GM12801 (cell line): ENCODE data around the gene ZIC2.

Experiments used
- TF ChIP-seq, protein P1 (sequence below): IDR thresholded peaks from one replicate; pipeline ENCODE4 v1.5.1; 2011; ENCODE audit warnings: control low read depth; ENCODE audit not compliant: insufficient read length; ENCODE audit errors: extremely low read depth

Gene ZIC2

DNA sequence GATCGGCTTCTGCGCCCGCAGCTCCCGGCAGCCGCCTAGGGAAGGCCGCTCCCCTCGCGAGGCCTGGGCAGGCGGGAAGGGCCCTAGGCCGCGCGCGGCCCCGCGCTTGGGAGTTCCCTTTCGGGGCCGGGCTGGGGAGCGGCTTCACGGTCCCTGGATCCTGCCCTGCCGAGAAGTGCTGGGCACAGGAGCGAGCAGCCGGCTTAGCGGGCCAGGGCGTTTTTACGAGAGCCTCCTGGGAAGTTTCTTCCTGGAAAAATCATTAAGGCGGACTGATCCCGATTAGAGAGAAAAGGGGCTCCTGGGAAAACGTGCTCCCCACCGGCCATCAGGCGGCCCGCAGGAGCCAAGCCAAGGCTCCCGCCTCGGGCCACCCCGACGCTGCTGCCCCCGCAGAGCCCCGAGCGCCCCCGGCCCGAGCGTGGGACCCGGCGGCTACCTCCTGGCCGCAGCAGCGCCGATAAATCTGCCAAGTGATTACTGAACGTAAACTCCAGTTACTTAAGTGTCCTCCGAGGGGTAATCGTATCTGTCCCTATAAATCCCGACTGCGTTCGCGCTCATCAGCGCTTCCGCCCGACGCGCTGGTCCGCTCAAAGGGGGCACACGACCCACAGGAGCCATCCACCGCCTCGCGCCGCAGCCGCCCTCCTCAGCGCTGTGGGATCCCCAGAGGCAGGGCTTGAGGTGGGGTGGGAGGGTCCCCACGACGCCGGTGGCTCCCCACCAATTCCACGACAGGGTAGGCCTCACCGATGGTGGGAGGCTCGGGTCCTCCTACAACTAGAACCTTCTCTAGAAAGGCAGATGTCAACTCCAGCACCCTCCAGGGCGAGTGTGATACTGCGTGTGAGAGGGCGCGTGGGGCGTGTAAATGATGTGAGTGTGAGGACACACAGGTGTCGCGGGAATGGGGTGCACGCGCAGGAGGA, 12.8 kb upstream of the ZIC2 start:
- TF ChIP-seq, protein P1, sequence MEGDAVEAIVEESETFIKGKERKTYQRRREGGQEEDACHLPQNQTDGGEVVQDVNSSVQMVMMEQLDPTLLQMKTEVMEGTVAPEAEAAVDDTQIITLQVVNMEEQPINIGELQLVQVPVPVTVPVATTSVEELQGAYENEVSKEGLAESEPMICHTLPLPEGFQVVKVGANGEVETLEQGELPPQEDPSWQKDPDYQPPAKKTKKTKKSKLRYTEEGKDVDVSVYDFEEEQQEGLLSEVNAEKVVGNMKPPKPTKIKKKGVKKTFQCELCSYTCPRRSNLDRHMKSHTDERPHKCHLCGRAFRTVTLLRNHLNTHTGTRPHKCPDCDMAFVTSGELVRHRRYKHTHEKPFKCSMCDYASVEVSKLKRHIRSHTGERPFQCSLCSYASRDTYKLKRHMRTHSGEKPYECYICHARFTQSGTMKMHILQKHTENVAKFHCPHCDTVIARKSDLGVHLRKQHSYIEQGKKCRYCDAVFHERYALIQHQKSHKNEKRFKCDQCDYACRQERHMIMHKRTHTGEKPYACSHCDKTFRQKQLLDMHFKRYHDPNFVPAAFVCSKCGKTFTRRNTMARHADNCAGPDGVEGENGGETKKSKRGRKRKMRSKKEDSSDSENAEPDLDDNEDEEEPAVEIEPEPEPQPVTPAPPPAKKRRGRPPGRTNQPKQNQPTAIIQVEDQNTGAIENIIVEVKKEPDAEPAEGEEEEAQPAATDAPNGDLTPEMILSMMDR: no peak

DNA sequence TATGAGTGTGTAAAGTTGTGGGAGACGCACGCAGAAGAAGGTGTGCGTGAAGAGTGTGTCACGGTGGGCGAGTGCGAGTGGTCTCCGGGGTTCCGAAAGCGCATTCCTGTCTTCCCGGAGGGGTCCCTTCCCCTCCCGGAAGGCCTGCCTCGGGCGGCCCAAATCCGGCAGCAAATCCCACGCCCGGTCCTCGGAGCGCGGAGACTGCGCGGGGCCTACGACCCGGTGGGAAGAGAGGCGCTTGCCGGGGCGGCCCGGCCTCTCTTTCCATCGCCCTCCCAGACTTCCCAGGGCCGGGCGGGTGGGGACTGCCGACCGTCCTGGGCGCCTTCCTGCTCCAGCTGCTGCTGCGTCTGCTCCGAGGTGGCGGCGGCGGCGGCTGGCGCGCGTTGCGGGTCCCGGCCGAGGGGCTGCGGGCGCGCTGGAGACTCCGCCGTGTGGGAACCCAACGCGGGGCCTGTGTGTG, 12.1 kb upstream of the ZIC2 start:
- TF ChIP-seq, protein P1: no peak

DNA sequence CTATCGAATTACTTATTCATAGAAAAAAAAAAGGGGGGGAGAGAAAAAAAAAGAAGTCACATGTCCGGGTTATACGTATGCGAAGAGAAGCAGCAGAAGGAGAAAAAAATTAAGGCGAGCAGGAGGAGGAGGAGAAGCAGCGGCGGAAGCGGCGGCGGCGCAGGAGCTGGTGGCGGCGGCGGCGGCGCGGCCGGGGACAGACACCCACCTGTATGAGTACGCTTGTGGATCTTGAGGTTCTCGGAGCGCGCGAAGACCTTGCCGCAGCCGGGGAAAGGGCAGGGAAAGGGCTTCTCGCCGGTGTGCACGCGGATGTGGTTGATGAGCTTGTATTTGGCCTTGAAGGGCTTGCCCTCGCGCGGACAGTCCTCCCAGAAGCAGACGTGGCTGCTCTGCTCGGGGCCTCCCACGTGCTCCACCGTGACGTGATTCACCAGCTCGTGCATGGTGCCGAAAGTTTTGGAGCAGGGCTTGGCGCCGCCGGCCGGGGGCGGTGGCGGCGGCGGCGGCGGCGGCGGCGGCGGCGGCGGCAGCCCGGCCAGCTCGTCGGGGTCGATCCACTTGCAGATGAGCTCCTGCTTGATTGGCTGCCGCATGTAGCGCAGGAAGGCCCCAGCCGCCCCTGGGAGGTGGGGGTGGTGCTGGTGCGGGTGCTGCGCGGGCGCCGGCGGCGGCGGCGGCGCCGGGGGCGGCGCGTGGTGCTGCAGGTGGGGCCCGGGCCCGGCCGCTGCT, 11.5 kb upstream of the ZIC2 start:
- TF ChIP-seq, protein P1: no peak

DNA sequence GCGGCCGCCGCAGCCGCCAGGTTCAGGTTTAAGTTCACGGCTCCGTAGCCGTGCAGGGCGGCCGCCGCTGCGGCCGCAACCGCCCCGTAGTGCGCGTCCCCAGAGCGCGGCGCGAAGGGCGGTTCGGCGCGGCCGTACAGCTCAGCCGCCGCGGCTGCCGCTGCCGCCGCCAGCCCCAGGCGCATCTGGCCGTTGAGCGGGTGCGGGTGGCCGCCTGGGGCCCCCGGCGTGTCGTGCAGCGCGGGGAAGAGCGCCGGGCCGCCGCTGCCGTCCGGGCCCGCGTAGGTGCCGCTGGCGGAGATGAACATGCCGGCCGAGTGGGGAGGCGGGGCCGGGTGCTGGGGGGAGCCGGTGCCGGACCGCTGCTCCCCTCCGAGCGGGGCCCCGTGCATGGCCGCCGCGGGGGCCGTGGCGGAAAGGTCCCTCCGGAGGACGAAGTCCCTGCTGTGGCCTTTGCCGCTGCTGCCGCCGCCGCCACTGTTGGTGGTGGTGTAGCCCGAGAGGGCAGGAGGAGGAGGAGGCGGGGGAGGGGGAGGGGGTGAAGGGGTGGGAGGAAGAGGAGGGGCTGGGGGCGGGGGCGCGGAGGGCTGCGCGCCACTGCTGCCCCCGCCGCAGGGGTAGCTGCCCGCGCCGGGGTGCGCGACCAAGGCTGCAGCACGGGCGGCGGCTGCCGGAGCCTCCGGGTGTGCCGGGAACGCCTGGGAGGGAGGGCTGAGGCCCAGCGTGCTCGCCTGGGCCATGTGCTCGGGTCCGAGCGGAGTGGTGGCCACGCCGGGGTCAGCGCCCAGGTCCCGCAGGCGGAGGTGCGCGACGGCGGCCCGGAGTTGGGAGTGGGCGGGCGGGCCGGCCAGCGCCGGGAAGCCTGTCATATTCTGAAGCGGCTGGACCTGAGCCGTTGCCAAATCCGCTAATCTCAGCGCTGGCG, 10.7 kb upstream of the ZIC2 start:
- TF ChIP-seq, protein P1: no peak

DNA sequence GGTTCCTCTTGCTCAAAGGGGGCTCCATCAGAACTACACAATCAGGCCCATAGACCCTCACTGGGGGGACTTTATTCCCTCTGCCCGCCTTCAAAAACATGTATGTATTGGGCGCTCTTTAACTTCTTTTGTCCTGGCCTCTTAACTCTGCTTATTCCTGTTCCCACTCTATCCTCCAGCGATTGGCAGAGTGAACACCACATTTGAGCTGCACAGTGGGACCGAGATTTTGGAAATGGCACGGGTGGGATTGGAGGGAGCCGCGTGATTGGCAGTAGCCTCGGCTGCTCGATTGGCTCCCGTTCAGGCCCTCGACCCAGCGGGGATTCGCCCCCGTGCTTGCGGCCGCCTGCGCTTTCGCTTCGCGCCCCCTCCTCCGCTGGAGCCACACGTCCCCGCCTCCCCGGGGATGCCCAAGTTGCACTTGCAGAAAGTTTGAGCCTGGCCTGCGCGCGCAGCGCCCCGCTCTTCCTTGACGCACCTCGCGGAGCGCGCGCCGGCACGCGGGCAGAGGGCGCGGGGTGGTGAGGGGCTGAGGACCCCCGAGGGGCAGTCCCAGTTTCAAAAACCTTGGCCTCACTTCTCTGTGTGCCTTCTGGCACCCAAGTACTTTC, 9.9 kb upstream of the ZIC2 start, which contains the start of gene ZIC5:
Gene ZIC5, minus strand, starts transcription at position 192 of the 614 bp plus-strand sequence. Its CDS starts 164 bp downstream, at position 28.
- TF ChIP-seq, protein P1: no peak

DNA sequence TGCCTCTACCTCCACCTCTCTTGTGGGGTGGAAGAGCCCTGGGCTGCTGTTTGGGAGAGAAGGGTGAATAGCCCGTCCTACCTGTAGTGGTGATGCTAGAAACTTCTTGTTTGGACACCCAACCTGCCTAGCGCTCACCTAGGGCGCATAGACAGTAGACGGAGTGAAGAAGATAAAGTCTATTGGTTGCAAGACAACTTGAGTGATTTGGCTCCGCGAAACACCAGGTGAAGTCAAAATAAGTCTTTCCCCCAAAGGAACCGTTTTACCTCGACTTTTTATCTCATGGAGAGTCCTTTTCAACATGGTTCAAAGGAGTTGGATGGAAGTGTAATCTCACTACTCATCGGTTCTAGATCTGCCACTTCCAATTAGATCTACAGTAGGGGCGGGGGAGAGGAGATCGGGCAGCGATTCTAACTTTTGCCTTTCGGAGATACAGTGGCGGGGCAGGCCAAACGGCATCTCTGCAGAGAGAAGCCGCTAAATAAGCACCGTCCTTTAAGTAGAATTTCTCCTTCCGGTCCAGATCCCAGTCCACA, 9.3 kb upstream of the ZIC2 start:
- TF ChIP-seq, protein P1: no peak
